Right forelimb (tissue), 1 donor: ENCODE data around the gene IPO11.
"Not testable (repeated sequence)": the region's sequence is repeated elsewhere in the genome, so short reads cannot be mapped to it uniquely, and the experiment has no call there.

Experiments used
- DNase-seq: peaks from one replicate; pipeline ENCODE4 v3.0.0-alpha.2; 2018

The IPO11 gene

DNA sequence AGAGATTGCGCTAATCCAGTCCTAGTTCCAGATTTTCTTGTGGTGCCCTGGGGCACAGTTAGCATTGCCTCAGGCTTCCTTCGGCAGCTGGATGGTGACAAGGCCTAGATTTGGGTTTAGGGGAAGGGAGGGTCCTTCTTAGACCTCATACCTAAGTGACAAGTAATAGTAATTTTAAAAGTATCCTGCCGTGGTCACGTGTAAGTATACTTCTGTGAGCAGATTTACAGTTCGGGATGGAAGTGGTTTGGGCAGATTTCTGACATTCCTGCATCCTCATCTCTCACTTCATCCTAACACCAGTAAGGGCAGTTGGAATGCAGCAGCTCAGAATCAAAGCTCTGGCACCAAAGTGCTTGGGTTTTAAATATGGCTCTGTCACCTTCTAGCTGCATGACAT lies 237.6 kb downstream of the IPO11 start:
- DNase-seq, result no peak

- no peak for DNase-seq
Observed at GRCh38 chr5:62652225-62652624, 239.7 kb downstream of the IPO11 start.

GRCh38 chr5:62653001-62653863 lies 240.7 kb downstream of the IPO11 start:
- no peak for DNase-seq

DNA sequence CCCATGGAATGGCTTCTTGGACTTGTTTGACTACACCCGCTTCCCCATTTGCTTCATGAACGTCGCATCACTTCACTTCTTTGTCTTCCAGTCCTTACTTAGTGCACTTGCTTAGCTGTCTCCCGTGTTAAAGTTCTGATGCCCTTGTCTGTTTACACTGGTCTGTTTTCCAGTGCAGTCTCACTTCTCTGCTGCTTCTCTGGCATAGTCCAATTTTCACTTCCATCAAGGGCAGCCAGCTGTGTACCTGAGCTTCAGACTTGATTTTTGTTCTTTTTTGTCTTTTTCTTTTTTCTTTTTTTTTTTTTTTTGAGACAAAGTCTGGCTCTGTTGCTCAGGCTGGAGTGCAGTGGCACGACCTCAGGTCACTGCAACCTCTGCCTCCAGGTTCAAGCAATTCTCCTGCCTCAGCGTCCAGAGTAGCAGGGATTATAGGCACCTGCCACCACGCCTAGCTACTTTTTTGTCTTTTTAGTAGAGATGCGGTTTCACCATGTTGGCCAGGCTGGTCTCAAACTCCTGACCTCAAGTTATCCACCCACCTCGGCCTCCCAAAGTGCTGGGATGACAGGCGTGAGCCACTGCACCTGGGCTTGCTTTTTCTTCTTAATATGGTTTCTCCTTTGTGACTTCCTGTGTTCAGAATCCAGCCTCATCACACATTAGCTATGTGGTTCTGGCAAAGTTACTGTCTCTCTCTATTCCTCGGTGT lies 241.5 kb downstream of the IPO11 start:
- DNase-seq, result no peak

- not testable (repeated sequence) for DNase-seq
Observed at GRCh38 chr5:62657772-62658171, 245.2 kb downstream of the IPO11 start.

GRCh38 chr5:62661126-62661525 lies 248.6 kb downstream of the IPO11 start:
- no peak for DNase-seq

DNA sequence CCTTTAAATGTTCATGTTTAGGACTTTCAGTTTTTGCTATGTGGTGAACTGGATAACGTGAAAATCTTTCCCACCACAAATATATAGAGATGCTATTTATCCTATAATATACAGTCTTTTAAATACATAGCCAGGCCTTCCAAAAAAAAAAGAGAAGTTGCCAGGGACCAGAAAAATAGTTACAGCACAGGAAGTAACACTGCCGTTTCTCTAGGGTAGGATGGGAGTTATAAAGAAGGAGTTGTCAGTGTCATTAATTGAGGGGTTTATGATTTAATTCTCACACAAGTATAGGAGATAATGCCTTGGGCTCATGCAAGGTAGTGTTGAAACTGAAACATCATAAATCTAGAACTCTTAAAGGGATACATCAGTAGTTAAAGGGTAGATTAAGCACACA lies 250.0 kb downstream of the IPO11 start:
- DNase-seq, result no peak

GRCh38 chr5:62671479-62671878 lies 258.9 kb downstream of the IPO11 start:
- no peak for DNase-seq

DNA sequence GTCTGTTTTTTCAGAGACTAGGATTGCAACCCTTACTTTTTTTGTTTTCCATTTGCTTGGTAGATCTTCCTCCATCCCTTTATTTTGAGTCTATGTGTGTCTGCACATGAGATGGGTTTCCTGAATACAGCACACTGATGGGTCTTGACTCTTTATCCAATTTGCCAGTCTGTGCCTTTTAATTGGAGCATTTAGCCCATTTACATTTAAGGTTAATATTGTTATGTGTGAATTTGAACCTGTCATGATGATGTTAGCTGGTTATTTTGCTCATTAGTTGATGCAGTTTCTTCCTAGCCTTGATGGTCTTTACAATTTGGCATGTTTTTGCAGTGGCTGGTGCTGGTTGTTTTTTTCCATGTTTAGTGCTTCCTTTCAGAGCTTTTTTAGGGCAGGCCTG lies 264.0 kb downstream of the IPO11 start:
- DNase-seq, result not testable (repeated sequence)
